Upper lobe of left lung (tissue), 4 donors: ENCODE results near the gene JSRP1.

Source experiments
- EP300 ChIP-seq, 4 donors: sonication (generic); formaldehyde crosslinking; IDR thresholded peaks; one replicate each; pipeline ENCODE4 v1.5.1; 2017; ENCODE audit warnings: antibody characterized with exemption in 4 of 4, control low read depth in 2 of 4
- POLR2A ChIP-seq, 4 donors: fragments of 450-650 bp; IDR thresholded peaks; one replicate each; pipeline ENCODE4 v1.5.1; 2016 to 2017; ENCODE audit warnings: antibody characterized with exemption in 4 of 4, mild to moderate bottlenecking in 2 of 4
- POLR2AphosphoS5 ChIP-seq, 2 donors: sonication (generic); formaldehyde crosslinking; IDR thresholded peaks; one replicate each; pipeline ENCODE4 v1.5.1; 2017; ENCODE audit warnings: antibody characterized with exemption in 2 of 2
- TF ChIP-seq, protein P1 (sequence below), 6 experiments: fragments of 450-650 bp in 4 of 6; fragments of 200-600 bp in 2 of 6; sonication (generic) in 2 of 6; IDR thresholded peaks; one replicate each; pipeline ENCODE4 v1.5.1; 2016 to 2019; ENCODE audit warnings: antibody characterized with exemption in 6 of 6

DNA sequence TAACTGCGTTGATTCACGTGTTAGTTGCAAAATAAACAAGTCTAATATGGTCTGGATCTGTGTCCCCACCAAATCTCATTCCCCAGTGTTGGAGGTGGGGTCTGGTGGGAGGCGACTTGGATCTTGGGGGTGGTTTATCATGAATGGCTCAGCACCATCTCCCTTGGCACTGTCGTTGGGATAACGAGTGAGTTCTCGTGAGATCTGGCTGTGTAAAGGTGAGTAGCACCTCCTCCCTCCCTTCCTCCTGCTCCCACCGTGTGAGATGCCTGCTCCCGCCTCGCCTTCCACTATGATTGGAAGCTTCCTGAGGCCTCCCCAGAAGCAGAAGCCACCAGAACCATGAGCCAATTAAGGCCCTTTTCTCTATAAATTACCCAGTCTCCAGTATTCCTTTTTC is 20.9 kb upstream of the JSRP1 start:
- TF ChIP-seq POLR2AphosphoS5 (IDR thresholded peaks at IDR 0.05) (no peak), POLR2A (IDR thresholded peaks at IDR 0.05) (no peak), EP300 (IDR thresholded peaks at IDR 0.05) (no peak)
- TF ChIP-seq, protein P1, sequence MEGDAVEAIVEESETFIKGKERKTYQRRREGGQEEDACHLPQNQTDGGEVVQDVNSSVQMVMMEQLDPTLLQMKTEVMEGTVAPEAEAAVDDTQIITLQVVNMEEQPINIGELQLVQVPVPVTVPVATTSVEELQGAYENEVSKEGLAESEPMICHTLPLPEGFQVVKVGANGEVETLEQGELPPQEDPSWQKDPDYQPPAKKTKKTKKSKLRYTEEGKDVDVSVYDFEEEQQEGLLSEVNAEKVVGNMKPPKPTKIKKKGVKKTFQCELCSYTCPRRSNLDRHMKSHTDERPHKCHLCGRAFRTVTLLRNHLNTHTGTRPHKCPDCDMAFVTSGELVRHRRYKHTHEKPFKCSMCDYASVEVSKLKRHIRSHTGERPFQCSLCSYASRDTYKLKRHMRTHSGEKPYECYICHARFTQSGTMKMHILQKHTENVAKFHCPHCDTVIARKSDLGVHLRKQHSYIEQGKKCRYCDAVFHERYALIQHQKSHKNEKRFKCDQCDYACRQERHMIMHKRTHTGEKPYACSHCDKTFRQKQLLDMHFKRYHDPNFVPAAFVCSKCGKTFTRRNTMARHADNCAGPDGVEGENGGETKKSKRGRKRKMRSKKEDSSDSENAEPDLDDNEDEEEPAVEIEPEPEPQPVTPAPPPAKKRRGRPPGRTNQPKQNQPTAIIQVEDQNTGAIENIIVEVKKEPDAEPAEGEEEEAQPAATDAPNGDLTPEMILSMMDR (IDR thresholded peaks at IDR 0.05) = no peak
